Peyer's patch (tissue), 4 donors: Measurements from ENCODE around the gene BCAP29. TPM values are rescaled to one million over a fixed set of nuclear protein-coding genes. Genes with fewer than 3 reads are reported as not detected.

Source experiments
- DNase-seq, 3 donors: peaks; one replicate each; pipeline ENCODE4 v3.0.0-alpha.2; 2017 to 2019
- H3K27ac ChIP-seq, 4 donors: fragments of 200-600 bp; sonication (generic); one replicate each; pipeline ENCODE4 v1.5.1; 2016 to 2019
- H3K27me3 ChIP-seq, 2 donors: fragments of 200-600 bp; sonication (generic); one replicate each; pipeline ENCODE4 v1.5.1; 2019
- H3K36me3 ChIP-seq, 3 donors: fragments of 200-600 bp; sonication (generic); one replicate each; pipeline ENCODE4 v1.5.1; 2016 to 2019
- H3K4me1 ChIP-seq, 4 donors: fragments of 200-600 bp; sonication (generic); one replicate each; pipeline ENCODE4 v1.5.1; 2016 to 2019
- H3K4me3 ChIP-seq, 4 donors: fragments of 200-600 bp; sonication (generic); 1 replicate in 3 of 4; 2 replicates in 1 of 4; pipeline ENCODE4 v1.5.1; 2016 to 2019; ENCODE audit warnings: mild to moderate bottlenecking in 1 of 4
- H3K9me3 ChIP-seq, 4 donors: fragments of 200-600 bp; sonication (generic); one replicate each; pipeline ENCODE4 v1.5.1; 2016 to 2019; ENCODE audit warnings: mild to moderate bottlenecking in 1 of 4
- POLR2A ChIP-seq, 2 donors: fragments of 450-650 bp; IDR thresholded peaks; one replicate each; pipeline ENCODE4 v1.5.1; 2017; ENCODE audit warnings: antibody characterized with exemption in 2 of 2, mild to moderate bottlenecking in 2 of 2, moderate library complexity in 2 of 2
- total RNA-seq, 4 donors: library from RNA; depleted of rRNA; stranded (reverse); fragments of >200 nt; gene quantifications; one replicate each; pipeline ENCODE4 v1.1.0, GENCODE V29; 2016
- TF ChIP-seq, protein P1 (sequence below), 6 experiments: fragments of 450-650 bp in 4 of 6; fragments of 200-600 bp in 2 of 6; sonication (generic) in 1 of 6; IDR thresholded peaks; one replicate each; pipeline ENCODE4 v1.5.1; 2017 to 2019; ENCODE audit warnings: antibody characterized with exemption in 6 of 6, mild to moderate bottlenecking in 3 of 6, moderate library complexity in 1 of 6

The BCAP29 gene
- total RNA-seq, 4 donors from 2014 or later: 10.9 to 29.4 (median 17.3) TPM

DNA sequence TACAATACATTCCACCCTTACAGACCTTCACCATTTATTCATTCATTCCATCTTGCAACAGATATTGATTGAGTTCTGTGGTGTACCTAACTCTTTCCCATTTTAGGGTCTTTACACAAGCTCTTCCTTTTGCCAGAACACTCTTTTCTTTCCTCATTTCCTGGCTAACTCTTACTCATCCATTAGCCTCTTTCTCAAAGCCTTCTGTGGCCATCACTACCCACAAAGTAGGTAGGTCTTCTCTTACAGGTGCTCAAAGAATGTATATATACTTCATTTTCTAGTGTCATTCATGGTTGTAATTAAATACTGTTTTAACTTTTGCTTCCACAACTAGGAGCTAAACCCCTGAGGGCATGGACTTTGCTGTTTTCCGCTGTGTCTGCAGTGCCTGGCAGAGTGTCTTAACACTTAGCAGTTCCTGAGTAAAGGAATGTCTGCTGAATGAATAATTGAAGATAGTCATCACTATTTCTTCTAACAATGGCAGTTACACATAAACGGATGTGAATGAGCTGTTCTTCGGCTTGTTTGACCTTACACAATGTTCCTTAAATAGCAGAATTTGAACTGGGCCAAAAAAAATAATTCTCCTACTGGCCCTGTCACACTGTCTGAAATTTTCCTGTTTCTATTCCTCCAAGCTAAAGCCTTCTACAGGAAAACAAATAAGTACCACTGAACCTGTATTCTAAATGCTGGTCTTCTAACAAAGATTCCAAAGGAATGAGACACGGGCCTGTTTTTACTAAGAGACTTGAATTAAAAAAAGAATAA lies 15.1 kb downstream of the BCAP29 start:
- DNase-seq: no peak
- peak overlapping the region in 1 of 4 donors; percentile 62 for H3K27ac ChIP-seq
- no peak for TF ChIP-seq POLR2A (IDR thresholded peaks at IDR 0.05)
- TF ChIP-seq, protein P1, sequence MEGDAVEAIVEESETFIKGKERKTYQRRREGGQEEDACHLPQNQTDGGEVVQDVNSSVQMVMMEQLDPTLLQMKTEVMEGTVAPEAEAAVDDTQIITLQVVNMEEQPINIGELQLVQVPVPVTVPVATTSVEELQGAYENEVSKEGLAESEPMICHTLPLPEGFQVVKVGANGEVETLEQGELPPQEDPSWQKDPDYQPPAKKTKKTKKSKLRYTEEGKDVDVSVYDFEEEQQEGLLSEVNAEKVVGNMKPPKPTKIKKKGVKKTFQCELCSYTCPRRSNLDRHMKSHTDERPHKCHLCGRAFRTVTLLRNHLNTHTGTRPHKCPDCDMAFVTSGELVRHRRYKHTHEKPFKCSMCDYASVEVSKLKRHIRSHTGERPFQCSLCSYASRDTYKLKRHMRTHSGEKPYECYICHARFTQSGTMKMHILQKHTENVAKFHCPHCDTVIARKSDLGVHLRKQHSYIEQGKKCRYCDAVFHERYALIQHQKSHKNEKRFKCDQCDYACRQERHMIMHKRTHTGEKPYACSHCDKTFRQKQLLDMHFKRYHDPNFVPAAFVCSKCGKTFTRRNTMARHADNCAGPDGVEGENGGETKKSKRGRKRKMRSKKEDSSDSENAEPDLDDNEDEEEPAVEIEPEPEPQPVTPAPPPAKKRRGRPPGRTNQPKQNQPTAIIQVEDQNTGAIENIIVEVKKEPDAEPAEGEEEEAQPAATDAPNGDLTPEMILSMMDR (IDR thresholded peaks at IDR 0.05): no peak

GRCh38 chr7:107596881-107597581 lies 17.0 kb downstream of the BCAP29 start:
- H3K9me3 ChIP-seq: no peaks in the 10 kb centered on the region
- no peaks in the 10 kb centered on the region for H3K27me3 ChIP-seq
- H3K4me3 ChIP-seq: no peak overlapping the region
- peaks cover 0 to 43% (median 0%) of the 10 kb centered on the region in 3 donors for H3K36me3 ChIP-seq
- no peak overlapping the region for H3K27ac ChIP-seq
- DNase-seq: no peak
- no peak for TF ChIP-seq POLR2A (IDR thresholded peaks at IDR 0.05)
- TF ChIP-seq, protein P1 (IDR thresholded peaks at IDR 0.05): no peak
- H3K4me1 ChIP-seq: no peaks in the 10 kb centered on the region

More for the DNA sequence above, 15.1 kb downstream of the BCAP29 start:
- Histone ChIP-seq H3K4me1 (no peaks in the 10 kb centered on the region), H3K4me3 (no peak overlapping the region), H3K27me3 (no peaks in the 10 kb centered on the region), H3K9me3 (no peaks in the 10 kb centered on the region), H3K36me3 (peaks cover 0 to 30% (median 0%) of the 10 kb centered on the region in 3 donors)

DNA sequence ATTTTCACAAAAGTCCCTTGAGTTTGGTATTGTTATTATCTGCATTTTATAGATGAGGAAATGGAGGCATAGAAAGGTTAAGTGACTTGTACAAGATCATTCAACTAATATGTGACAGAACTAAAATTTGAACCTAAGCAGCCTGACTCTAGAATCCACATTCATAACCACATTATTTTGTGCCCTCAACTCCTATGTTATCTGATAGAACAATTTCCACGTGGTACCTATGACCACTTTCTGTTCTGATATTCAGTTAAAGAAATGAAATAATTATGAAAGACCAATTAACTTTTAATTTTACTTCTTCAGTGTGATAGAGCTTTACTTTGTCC lies 17.5 kb downstream of the BCAP29 start:
- peaks cover 0 to 48% (median 0%) of the 10 kb centered on the region in 3 donors for H3K36me3 ChIP-seq
- no peaks in the 10 kb centered on the region for H3K4me1 ChIP-seq
- H3K9me3 ChIP-seq: no peaks in the 10 kb centered on the region
- TF ChIP-seq, protein P1 (IDR thresholded peaks at IDR 0.05): no peak
- TF ChIP-seq POLR2A (IDR thresholded peaks at IDR 0.05): no peak
- H3K27me3 ChIP-seq: no peaks in the 10 kb centered on the region
- no peak overlapping the region for H3K4me3 ChIP-seq
- no peak overlapping the region for H3K27ac ChIP-seq
- DNase-seq: no peak

- H3K4me3 ChIP-seq: no peak overlapping the region
- H3K27me3 ChIP-seq: no peaks in the 10 kb centered on the region
- DNase-seq: no peak
- H3K9me3 ChIP-seq: no peaks in the 10 kb centered on the region
- H3K36me3 ChIP-seq: peaks cover 0 to 48% (median 0%) of the 10 kb centered on the region in 3 donors
- no peak overlapping the region for H3K27ac ChIP-seq
- H3K4me1 ChIP-seq: no peaks in the 10 kb centered on the region
- TF ChIP-seq, protein P1 (IDR thresholded peaks at IDR 0.05): no peak
- TF ChIP-seq POLR2A (IDR thresholded peaks at IDR 0.05): no peak
Measured at GRCh38 chr7:107597953-107598352, 17.9 kb downstream of the BCAP29 start.

GRCh38 chr7:107599262-107599661 lies 19.2 kb downstream of the BCAP29 start:
- H3K4me3 ChIP-seq: no peak overlapping the region
- peaks cover 0 to 52% (median 0%) of the 10 kb centered on the region in 3 donors for H3K36me3 ChIP-seq
- no peaks in the 10 kb centered on the region for H3K9me3 ChIP-seq
- TF ChIP-seq POLR2A (IDR thresholded peaks at IDR 0.05): no peak
- TF ChIP-seq, protein P1 (IDR thresholded peaks at IDR 0.05): no peak
- H3K27ac ChIP-seq: no peak overlapping the region
- DNase-seq: no peak
- no peaks in the 10 kb centered on the region for H3K27me3 ChIP-seq
- no peaks in the 10 kb centered on the region for H3K4me1 ChIP-seq
